HTR-8/SVneo (cell line): Measurements from ENCODE around the gene CENPP.
"Not testable (repeated sequence)": the region's sequence is repeated elsewhere in the genome, so short reads cannot be mapped to it uniquely, and the experiment has no call there.

Source experiments
- DNase-seq: peaks from one replicate; pipeline ENCODE4 v3.0.0; 2011; ENCODE audit warnings: low spot score, mixed read lengths; ENCODE audit not compliant: insufficient read length
- FAIRE-seq: peaks from 2 replicates; lab custom pipeline; 2011; peaks lifted over from hg19 to GRCh38; lab: Jason Lieb, UNC

CENPP gene

GRCh38 chr9:92564504-92564903, 238.8 kb downstream of the CENPP start:
- DNase-seq (no peak), FAIRE-seq (no peak)

DNA sequence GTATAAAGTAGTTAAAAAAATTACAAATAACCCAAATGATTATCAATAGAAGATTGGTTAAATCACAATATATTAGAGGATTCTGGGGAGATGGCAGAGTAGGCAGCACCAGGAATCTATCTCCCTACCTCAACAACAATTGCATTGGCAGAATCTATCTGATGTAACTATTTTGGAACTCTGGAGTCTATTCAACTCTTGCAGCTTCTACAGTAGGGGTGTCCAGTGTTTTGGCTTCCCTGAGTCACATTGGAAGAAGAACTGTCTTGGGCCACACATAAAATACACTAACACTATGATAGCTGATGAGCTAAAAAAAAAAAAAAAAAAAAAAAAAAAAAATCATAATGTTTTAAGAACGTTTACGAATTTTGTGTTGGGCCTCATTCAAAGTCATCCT, 239.2 kb downstream of the CENPP start:
- FAIRE-seq: no peak

DNA sequence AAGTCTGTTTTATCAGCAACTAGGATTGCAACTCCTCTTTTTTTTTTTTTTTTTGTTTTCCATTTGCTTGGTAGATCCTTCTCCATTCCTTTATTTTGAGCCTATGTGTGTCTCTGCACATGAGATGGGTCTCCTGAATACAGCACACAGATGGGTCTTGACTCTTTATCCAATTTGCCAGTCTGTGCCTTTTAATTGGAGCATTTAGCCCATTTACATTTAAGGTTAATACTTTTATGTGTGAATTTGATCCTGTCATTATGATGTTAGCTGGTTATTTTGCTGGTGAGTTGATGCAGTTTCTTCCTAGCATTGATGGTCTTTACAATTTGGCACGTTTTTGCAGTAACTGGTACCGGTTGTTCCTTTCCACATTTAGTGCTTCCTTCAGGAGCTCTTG, 246.1 kb downstream of the CENPP start:
- DNase-seq, FAIRE-seq: not testable (repeated sequence)

More for the DNA sequence above, 239.2 kb downstream of the CENPP start:
- DNase-seq: no peak

- not testable (repeated sequence) for FAIRE-seq, DNase-seq
These were observed 247.9 kb downstream of the CENPP start for GRCh38 chr9:92573612-92574011.

DNA sequence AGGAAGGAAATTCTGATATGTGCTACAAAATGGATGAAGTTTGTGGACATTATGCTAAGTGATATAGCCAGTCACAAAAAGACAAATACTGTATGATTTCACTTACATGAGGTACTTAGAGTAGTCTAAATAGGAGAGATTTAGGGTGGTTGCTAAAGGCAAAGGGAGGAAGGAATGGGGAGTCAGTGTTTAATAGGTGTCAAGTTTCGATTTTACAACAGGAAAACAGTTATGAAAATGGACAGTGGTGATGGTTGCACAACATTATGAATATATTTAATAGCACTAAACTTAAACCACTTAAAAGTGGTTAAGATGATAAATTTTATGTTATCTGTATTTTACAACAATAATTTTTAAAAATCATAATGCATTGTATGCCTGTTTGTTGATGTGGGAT, 250.4 kb downstream of the CENPP start:
- DNase-seq (no peak), FAIRE-seq (no peak)

DNA sequence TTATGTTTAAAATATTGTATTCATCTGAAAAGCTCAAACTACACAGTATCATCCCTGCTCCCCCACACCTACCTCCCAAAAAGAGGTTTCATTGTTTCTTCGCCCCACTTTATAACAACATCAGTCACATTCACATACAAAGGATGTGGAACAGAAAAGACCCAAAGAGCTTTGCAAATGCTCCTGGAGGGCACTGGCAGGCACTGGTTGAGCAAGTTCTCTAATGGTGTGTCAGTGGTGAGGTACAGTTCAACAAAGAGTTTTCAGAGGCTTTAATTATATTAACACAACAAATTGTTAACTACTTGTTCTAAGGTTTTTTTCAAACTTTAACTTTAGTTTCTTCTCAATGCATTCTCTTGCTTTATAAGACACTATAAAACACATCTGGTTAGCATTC, 264.2 kb downstream of the CENPP start:
- DNase-seq (no peak), FAIRE-seq (no peak)

DNA sequence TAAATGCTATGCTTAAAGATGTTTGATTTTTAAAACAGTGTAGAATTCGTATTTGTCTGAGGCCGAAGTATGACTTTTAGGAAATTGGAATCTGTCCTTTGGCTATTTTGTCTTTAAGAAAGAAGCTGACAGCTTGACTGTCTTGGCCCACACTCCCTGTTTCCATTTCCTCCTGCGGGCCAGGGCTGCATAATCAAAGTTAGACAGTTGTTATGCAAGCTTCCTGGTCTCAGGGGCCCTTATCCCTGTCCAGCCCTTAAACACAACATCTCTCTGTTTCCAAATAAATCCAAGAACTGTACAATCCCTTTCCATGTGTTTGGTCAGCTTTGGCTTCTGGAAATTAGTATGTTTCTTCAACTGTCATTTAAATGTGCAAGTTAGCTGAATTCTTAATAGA, 264.6 kb downstream of the CENPP start:
- DNase-seq (no peak), FAIRE-seq (no peak)

DNA sequence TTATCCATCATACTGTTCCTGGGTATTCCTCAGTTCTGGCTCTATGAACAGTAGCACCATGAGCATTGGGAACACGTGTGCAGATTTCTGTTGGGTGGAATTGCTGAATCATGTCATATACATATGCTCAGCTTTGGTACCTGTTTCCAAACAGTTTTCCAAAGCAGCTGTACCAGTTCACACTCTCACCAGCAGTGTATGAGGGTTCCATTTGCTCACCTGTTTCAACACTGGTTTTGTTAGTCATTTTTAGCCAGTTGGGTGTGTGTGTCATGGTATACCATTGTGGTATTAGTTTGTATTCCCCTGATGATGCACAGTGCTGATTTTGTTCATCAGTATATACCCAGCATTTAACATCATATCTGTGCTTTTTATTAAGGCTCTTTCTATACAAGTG, 266.8 kb downstream of the CENPP start:
- no peak for FAIRE-seq
- no peak for DNase-seq

DNA sequence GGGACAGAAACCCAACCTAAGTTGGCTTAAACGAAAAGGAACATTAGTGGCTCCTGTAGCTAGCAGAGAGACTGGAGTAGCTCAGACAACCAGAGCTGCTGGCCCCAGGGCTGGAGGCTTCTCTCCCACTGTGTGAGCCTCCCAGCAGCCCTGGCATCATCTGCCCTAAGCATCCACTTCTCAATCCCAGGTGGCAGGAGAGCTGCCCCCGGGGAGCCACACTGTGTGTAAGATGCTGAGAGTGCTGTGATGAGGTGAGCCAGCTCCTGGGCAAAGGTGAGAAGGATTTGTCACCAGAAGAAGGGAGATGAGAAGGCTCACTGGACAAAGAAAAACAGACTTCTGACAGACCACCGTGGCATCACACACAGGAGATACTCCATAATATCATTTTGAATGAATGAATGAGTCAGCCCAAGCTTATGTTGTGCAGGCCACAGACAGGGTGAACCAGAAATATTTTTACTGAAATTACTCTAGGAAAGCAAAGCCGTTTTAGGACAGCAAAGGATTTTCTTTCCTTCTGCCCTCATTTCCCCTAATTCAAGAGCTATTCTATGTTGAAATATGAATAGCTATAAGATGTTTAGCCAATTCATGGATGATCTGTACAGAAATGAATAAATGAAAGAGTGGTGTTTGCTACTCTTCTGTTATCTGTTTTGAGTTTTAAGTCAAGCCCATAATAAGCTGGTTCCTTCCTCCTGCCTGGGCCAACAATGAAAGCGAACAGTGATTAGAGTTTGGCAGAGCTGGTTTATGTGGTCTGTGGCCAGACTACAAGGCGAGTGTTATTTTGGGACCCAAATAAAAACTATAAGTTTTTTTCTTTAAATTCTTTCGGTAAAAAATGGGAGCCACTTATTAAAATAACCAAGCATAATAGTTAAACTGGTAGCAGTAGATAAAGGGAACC, 267.5 kb downstream of the CENPP start:
- FAIRE-seq: no peak
- DNase-seq: no peak

DNA sequence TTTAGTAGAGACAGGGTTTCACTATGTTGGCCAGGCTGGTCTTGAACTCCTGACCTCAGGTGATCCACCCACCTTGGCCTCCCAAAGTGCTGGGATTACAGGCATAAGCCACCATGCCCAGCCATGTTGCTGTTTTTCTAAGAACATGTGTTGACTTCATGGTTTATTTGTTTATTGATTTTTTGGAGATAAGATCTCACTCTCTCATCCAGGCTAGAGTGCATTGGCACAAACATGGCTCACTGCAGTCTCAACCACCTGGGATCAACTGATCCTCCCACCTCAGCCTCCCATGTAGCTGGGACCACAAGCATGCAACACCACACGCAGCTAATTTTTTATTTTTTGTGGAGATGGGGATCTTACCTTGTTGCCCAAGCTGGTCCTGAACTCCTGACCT, 269.3 kb downstream of the CENPP start:
- DNase-seq, FAIRE-seq: not testable (repeated sequence)

- DNase-seq (no peak), FAIRE-seq (no peak)
These were observed 270.2 kb downstream of the CENPP start for GRCh38 chr9:92595930-92596329.

- DNase-seq (no peak), FAIRE-seq (no peak)
These were observed 272.6 kb downstream of the CENPP start for GRCh38 chr9:92598382-92598781.

GRCh38 chr9:92599938-92600461, 274.2 kb downstream of the CENPP start:
- DNase-seq (no peak), FAIRE-seq (no peak)

DNA sequence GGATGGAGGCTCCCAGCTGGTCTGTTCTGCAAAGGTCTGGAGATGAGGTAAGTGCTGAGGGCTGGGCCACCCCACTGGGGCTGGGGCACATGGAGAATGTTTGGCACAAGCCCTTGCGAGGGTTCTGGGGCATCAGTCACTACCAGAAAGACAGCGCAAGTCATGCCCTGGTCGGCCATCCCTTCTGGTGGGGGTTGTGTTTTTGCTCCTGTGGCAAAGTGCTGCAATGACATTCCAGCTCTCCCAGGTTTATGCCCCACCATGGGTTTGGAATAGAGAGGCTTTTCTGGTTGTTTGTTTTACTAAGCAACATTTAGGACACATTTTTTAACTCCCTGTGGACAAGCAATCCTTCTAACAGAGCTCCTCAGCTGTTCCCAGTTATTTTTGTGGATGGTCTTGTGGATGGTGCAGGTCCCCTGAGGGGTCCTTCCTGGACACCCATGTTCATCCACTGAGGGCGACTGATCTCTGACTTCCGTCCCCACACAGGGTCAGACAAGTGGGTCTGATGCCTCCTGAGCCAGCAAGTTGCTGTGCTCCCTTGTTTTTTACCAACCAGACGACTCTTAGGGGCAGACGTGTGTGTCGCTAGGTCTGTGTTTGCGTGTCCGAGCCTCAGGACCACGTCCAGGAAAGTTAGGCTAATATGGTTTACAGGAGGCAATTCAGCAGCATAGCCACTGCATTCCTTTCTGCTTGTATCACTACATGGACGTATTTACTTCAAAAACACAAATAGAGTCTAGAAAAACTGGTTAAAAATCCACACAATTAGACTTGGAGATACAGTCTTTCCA, 274.9 kb downstream of the CENPP start:
- no peak for DNase-seq

DNA sequence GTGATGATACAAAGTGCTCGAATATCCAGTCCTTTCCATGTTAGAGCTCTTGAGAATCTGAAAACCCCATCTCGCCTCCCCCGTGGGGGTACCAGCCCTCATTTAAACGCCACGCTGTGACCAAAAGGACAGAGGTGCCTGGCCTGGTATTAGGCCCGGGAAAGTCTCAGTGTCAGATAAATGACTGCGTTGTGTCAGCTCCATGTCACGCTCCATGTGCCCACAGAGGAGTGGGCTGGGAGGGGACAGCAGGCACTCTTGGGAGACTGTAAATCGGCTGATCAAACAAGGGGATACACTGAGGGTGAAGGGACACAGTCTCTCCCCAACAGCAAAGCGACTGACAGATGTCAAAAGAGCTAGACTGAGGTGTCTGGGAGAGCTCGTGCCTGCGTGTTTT, 275.7 kb downstream of the CENPP start:
- DNase-seq: no peak
- FAIRE-seq: no peak

More for the DNA sequence above, 274.9 kb downstream of the CENPP start:
- FAIRE-seq: no peak

GRCh38 chr9:92602413-92602812, 276.7 kb downstream of the CENPP start:
- DNase-seq (no peak), FAIRE-seq (no peak)

GRCh38 chr9:92603100-92603499, 277.3 kb downstream of the CENPP start:
- FAIRE-seq: no peak
- no peak for DNase-seq

DNA sequence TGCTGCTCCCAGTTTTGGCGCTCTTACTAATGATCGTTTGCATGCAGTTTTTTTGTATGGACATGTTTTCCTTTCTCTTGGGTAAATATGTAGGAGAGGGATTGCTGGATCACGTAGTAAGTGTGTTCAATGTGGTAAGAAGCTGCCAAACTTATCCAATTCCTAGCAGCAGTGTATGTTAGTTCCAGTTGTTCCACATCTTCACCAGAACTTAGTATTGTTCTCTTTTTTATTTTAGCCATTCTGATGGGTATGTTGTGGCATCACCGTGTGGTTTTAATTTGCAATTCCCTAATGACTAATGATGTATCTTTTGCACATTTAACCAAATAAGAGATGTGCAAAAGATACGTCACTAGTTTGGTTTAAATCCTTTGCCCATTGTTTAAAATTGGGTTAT, 278.2 kb downstream of the CENPP start:
- no peak for DNase-seq
- no peak for FAIRE-seq

DNA sequence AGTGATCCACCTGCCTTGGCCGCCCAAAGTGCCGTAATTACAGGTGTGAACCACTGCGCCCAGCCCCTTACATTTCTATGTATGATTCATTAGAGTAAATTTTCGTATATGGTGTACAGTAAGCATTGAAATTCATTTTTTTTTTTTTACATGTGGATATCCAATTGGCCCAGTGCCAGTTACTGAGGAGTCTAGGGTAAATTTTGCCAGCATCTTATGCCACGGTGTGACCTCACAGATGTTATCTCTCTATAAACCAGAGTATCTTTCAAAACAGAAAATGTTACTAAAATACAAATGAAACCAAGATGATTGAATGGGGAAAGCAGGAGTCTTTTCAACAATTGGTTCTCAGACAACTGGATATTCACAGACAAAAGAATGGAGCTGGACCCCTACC, 279.5 kb downstream of the CENPP start:
- DNase-seq: no peak

DNA sequence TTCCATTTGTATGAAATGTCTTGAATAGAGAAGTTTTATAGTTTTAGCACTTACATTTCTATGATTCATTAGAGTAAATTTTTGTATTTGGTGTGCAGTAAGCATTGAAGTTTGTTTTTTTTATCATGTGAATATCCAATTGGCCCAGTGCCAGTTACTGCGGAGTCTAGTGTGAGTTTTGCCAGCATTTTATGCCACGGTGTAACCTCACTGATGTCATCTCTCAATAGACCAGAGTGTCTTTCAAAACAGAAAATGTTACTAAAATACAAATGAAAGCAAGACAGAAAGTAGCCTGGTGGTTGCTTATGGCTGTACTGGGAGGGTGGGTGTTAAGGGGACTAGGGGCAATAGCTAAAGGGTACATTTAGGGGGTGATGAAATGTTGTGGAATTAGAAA, 281.3 kb downstream of the CENPP start:
- DNase-seq (no peak), FAIRE-seq (no peak)

More for the DNA sequence above, 279.5 kb downstream of the CENPP start:
- FAIRE-seq: no peak

DNA sequence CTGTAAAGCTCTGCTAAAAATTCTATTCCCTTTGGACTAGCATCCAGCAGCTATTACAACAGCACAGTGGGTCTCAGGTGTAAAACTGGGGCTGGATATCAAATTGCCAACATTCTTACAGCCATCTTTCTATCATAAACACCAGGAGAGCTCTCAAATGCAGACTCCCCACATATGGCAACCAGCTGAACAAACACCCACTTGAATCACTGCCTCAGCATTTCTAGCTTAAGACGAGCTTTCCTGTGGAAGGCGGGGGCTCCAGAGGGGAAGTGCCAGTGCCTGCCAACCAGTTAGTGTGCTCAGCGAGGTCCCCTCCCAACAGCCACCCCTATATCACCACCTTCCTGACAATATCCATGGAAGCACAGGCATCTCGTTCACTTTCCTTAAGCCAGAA, 282.0 kb downstream of the CENPP start:
- FAIRE-seq (no peak), DNase-seq (no peak)
